Rectal smooth muscle tissue (tissue), 1 donor: ENCODE measurements around the gene NHS.
A peak's percentile ranks its signal among the peaks of the same experiment; 100 is the strongest.

Experiments used
- H3K27ac ChIP-seq: one replicate; pipeline ENCODE4 v1.7.0; 2013; ENCODE audit warnings: low read depth, low read length, inconsistent platforms
- H3K27me3 ChIP-seq: one replicate; pipeline ENCODE4 v1.7.0; 2013; ENCODE audit warnings: low read length; ENCODE audit not compliant: control insufficient read depth, insufficient read depth
- H3K36me3 ChIP-seq: one replicate; pipeline ENCODE4 v1.7.0; 2013; ENCODE audit warnings: low read length; ENCODE audit not compliant: control insufficient read depth, insufficient read depth
- H3K4me1 ChIP-seq: one replicate; pipeline ENCODE4 v1.7.0; 2013; ENCODE audit warnings: low read length; ENCODE audit not compliant: control insufficient read depth, insufficient read depth
- H3K4me3 ChIP-seq: one replicate; pipeline ENCODE4 v1.7.0; 2013; ENCODE audit warnings: low read length
- H3K9ac ChIP-seq: one replicate; pipeline ENCODE4 v1.7.0; 2013; ENCODE audit warnings: low read length

Gene NHS

DNA sequence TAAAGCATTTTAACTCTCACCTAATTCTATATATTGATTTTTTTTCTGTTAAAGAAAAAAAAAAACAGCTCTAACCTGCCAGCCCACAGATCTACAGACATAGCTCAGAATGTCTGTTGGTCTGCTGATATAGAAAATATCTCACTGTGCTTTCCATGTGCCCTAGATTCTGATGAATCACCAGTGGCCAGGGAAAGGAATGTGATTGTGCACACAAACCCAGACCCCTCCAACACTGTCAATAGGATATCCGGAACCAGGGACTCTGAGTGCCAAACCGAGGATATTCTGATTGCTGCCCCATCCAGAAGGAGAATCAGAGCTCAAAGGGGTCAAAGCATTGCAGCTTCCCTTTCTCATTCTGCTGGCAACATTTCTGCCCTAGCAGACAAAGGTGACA is 350.2 kb downstream of the NHS start:
- Histone ChIP-seq H3K4me3 (no peak overlapping the region), H3K27ac (no peak overlapping the region), H3K27me3 (peaks cover 2% of the 10 kb centered on the region), H3K4me1 (no peaks in the 10 kb centered on the region), H3K36me3 (no peaks in the 10 kb centered on the region), H3K9ac (no peak overlapping the region)

DNA sequence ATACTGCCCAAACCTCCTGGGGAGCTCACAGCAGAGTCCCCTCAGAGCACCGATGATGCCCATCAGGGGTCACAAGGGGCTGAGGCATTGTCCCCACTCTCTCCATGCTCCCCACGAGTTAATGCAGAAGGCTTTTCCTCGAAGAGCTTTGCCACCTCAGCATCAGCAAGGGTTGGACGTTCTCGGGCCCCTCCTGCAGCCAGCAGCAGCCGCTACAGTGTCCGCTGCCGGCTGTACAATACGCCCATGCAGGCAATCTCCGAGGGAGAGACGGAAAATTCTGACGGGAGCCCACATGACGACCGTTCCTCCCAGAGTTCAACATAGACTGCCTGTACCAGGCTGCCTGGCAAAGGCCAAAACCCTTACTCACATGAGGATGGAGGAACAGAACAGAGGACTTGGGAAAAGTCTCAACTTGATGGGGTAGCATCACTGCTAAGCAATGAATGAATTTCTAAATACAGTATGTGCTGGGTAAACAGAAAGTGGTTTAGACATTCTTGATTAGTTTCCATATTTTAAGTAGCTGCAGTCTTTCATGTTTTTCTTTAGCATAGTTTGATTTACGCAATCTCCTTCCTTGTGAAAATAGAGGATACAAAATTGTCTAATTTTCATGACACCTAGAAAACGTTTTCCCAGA is 357.3 kb downstream of the NHS start:
- no peak overlapping the region for H3K4me3 ChIP-seq
- no peak overlapping the region for H3K27ac ChIP-seq
- H3K27me3 ChIP-seq, result no peaks in the 10 kb centered on the region
- no peaks in the 10 kb centered on the region for H3K36me3 ChIP-seq
- H3K4me1 ChIP-seq, result peaks cover 2% of the 10 kb centered on the region
- no peak overlapping the region for H3K9ac ChIP-seq

DNA sequence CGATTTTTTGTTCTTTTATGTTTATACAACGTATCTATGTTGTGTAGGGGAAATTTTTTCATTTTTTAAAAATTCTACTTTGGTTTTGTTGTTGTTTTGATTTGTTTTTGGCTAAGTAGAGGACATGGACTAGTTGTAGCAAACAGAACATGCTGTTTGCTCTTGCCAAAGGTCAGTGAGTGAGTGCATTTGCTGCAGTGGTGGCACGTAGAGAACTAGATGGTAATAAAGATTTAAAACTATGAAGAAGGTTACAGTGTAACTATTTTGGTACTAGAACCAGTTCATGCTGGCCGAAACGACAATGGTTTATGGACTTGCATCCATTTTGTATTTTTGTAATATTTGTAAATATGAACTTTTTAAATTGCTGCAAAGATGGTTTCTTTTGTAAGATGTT is 360.4 kb downstream of the NHS start:
- Histone ChIP-seq H3K9ac (no peak overlapping the region), H3K27ac (peak overlapping the region; percentile 70)

DNA sequence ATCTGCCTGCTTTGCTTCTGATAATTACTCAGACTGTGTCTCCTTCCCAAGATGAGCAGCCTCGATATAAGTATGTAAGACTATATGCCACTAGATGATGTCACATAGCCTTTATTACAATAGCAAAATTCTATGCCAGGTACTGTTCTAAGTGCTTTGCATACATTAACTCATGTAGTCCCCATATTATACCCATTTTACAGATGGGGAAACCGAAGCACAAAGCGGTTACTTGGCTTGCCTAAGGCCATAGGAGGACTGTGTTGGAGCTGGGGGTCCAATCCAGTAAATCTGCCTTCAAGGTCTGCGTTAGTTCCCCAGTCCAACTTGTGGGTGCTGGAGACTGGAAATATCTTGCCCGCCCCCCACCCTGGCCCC is 361.5 kb downstream of the NHS start:
- H3K4me3 ChIP-seq, result peak overlapping the region; percentile 48
- H3K36me3 ChIP-seq, result no peaks in the 10 kb centered on the region
- H3K27ac ChIP-seq, result peak overlapping the region; percentile 72
- H3K9ac ChIP-seq, result no peak overlapping the region
- peaks cover 2% of the 10 kb centered on the region for H3K4me1 ChIP-seq
- H3K27me3 ChIP-seq, result no peaks in the 10 kb centered on the region

More for the DNA sequence above, 360.4 kb downstream of the NHS start:
- no peaks in the 10 kb centered on the region for H3K27me3 ChIP-seq
- peaks cover 2% of the 10 kb centered on the region for H3K4me1 ChIP-seq
- no peaks in the 10 kb centered on the region for H3K36me3 ChIP-seq
- H3K4me3 ChIP-seq, result no peak overlapping the region

DNA sequence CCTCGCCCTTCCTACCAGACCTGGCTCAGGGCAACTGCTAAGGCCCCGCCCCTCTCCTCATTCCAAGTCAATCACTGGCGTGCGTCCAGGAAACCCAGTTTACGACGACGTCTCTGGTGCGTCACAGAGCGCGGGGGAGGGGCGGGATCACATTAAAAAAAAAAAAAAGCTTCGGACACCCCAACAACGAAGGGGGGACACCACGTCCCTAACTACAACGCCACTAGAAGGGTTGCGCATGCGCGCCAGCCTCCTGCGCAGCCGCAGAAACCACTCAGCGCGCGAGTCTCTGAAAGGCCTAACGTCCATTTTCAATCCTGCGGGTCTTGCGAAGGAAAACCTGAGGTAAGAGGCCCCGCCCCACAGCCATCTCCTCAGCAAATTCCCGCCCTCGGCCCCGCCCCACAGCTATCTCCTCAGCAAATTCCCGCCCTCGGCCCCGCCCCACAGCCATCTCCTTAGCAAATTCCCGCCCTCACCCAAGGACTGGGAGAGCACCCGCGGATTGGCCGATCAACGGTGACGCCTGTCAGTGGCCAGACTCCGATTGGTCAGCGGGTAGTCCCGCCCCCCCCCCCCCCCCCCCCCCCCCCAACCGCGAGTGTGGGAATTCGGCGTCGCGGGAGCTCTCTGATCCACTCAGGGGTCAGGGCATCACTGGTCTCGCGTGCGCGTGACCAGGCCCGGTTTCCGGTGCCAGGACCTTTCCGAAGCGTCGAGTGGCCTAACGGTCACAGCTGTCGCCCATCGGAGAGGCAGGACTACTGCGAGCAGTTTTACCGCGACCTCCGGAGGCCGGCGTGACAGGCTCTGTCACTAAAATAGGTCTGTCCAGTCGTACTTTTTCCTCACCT is 362.1 kb downstream of the NHS start, which contains the start of gene SCML1:
Gene SCML1 (plus strand): TSS at position 638 of the 854 bp plus-strand sequence. CDS start 6,694 bp downstream, outside the sequence.
- Histone ChIP-seq H3K27ac (peak within 1 kb of the TSS; percentile 87), H3K27me3 (no peaks in the 10 kb centered on the region), H3K4me1 (peaks cover 2% of the 10 kb centered on the region), H3K36me3 (no peaks in the 10 kb centered on the region), H3K4me3 (peak within 1 kb of the TSS; percentile 77), H3K9ac (peak within 1 kb of the TSS; percentile 94)

DNA sequence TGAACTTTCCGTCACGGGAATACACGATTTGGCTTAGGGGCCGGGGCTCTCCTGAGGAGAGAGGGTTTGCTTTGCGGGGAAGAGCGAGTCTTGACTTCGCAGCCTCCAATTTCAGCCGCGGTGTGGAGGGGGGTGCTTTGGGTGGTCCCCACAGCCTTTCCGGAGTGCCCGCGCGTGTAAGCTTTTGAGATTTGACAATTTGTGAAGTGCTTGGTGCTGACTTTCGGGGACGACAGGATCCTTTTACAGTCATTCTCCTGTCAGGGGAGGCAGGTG is 362.6 kb downstream of the NHS start:
- Histone ChIP-seq H3K4me1 (peaks cover 2% of the 10 kb centered on the region), H3K4me3 (peak overlapping the region; percentile 77), H3K9ac (peak overlapping the region; percentile 94), H3K27ac (peak overlapping the region; percentile 87), H3K27me3 (no peaks in the 10 kb centered on the region), H3K36me3 (no peaks in the 10 kb centered on the region)

DNA sequence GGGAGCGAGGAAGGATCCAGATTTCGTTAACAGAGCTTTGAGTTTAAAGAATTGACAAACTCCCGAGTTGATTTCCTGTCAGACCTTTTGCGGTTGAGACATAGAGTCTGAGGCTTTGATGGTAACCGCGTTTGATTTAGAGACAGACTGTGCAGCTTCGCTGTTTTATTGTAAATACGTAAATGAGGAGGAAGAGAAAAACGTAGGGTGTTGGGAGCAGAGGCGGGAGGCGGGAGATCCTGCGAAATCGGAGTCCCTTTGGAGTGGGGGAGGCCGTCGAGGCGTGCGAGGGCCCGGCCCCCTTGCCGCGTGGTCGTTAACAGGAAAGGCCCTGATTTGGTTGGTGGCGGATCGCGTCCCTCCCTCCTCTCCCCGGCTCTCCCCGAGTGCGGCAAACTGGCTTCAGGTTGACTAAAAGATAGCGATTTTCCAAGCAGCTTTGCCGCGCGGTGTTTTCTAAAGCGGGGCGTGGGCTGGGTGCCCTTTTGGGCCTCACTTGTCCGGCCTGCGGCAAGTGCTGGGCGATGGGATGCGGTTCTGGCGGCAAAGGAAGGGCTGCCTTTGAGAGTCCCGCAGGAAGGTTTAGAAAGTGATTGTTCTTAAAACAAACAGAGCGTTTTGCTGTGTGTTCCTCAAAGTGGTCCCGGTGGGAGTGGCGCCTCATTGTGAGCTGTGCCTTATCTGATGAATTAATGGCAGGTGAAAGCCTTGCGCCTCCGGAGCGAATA is 363.1 kb downstream of the NHS start:
- H3K27ac ChIP-seq, result peak overlapping the region; percentile 87
- H3K36me3 ChIP-seq, result no peaks in the 10 kb centered on the region
- peak overlapping the region; percentile 94 for H3K9ac ChIP-seq
- no peaks in the 10 kb centered on the region for H3K27me3 ChIP-seq
- H3K4me1 ChIP-seq, result peaks cover 2% of the 10 kb centered on the region
- H3K4me3 ChIP-seq, result peak overlapping the region; percentile 77

DNA sequence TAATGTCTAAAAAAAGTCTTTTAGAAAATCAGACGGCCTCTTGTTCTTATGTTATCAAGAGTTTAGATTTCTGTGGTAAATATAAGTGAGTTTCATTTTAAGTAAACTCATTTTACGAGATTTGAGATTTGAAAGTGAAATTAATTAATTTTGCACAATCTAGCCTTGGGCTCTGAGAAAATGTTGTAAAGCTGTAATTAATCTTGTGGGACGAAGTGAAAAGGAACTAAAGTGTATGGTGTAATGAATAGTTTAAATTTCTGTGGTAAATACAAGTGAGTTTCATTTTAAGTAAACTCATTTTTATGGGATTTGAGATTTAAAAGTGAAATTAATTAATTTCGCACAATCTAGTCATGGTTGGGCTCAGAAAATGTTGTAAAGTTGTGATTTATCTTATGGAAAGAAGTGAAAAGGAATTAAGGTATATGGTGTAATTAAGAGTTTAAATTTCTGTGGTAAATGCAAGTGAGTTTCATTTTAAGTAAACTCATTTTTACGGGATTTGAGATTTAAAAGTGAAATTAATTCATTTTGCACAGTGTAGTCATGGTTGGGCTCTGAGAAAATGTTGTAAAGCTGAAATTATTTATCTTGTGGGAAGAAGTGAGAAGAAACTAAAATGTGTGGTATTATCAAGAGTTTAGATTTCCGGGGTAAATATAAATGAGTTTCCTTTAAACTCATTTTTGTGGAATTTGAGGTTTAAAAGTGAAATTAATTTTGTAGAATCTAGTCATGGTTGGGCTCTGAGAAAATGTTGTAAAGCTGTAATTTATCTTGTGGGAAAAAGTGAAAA is 363.9 kb downstream of the NHS start:
- Histone ChIP-seq H3K36me3 (no peaks in the 10 kb centered on the region), H3K9ac (no peak overlapping the region), H3K4me3 (peak overlapping the region; percentile 77), H3K27ac (peak overlapping the region; percentile 87), H3K27me3 (no peaks in the 10 kb centered on the region), H3K4me1 (peaks cover 2% of the 10 kb centered on the region)

DNA sequence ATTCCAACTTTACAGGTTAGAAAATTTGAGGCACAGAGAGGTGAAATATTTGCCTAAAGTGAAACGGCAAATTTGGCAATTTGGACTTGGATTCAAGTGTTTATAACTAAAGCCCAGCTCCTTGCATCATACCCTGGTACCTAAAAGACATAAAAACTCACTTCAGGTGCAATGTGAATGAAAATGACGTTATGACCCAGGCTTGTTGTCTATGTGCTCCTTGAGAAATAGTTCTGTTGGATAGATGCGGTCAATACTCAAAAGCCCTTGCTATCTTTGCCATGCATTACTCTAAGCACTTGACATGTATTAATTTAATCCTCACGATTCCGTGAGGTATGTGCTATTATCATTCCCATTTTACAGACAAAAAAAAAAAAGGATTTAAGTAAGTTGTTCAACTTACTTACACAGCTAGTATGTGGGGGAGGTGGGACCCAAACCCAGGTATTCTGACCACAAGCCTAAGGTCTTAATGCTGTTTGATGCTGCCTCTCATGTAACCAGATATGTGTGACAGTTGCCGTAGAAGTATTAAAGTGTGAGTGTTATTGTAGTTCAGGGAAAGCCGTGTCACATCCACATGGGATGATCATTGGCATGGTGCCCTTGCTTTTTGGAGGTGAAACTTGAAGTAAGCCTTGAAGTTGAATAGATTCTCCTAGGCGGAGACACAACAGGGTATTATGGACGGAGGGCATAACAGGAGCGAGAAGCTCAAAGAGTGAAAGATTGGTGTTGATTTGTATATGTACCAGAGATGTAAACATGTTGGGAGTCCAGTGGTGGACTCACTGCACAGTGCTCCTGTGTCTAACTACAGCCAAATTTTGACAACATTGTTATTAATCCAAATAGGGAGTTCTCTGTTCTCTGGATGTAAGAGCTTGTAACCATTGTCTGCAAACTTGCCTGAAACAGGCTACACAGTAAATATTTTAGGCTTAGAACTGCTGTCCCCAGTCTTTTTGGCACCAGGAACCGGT is 365.4 kb downstream of the NHS start:
- peaks cover 2% of the 10 kb centered on the region for H3K4me1 ChIP-seq
- H3K36me3 ChIP-seq, result no peaks in the 10 kb centered on the region
- no peak overlapping the region for H3K9ac ChIP-seq
- H3K27ac ChIP-seq, result no peak overlapping the region
- H3K4me3 ChIP-seq, result no peak overlapping the region
- no peaks in the 10 kb centered on the region for H3K27me3 ChIP-seq

DNA sequence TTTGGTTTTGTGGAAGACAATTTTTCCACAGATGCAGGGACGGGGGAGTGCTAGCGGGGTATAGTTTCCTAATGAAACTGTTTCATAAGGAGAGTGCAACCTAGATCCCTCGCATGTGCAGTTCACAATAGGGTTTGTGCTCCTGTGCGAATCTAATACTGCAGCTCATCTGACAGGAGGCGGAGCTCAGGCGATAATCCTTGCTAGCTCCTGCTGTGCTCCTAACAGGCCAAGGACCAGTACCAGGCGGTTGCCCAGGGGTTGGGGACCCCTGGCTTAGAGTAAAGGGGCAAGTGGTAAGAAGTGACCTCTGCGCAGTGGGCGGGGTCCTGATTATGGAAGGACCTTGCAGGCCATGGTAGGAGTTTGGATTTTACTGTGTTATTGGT is 366.1 kb downstream of the NHS start:
- Histone ChIP-seq H3K4me3 (no peak overlapping the region), H3K9ac (no peak overlapping the region), H3K27me3 (no peaks in the 10 kb centered on the region), H3K4me1 (peaks cover 2% of the 10 kb centered on the region), H3K36me3 (no peaks in the 10 kb centered on the region), H3K27ac (no peak overlapping the region)

DNA sequence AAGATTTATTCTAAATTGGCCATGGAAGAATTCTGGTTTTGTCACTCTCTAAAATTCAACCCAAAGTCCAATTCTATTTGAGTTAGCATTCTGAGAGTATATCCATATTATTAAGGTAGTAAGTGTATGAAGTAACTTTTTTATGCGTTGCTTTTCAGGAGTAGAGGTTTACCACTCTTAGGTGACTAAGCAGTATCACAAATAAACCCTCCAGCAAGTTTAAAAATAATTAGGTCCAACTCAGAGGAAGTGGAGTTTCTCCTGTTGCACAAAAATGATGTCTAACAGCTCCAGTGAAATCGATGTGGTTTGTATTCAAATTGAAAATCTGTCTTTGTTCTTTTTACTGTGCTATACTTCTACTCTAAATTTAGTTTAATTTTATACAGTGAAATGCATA is 368.9 kb downstream of the NHS start:
- Histone ChIP-seq H3K36me3 (no peaks in the 10 kb centered on the region), H3K27me3 (no peaks in the 10 kb centered on the region), H3K4me1 (no peaks in the 10 kb centered on the region), H3K27ac (no peak overlapping the region), H3K9ac (no peak overlapping the region), H3K4me3 (no peak overlapping the region)
